OCI-LY1 (cell line): Measurements from ENCODE around the gene IL1RN.

Experiments
- EZH2 ChIP-seq: fragments of 200-600 bp; sonication (generic), shearing (Covaris generic); IDR thresholded peaks from 2 replicates; pipeline ENCODE4 v1.8.0; 2017; ENCODE audit warnings: borderline replicate concordance, mixed run types, mild to moderate bottlenecking, antibody characterized with exemption, low read length, moderate library complexity, mixed read lengths
- TF ChIP-seq, protein P1 (sequence below): fragments of 200-600 bp; sonication (generic), shearing (Covaris generic); IDR thresholded peaks from 2 replicates; pipeline ENCODE4 v1.5.1; 2017; ENCODE audit warnings: mild to moderate bottlenecking, antibody characterized with exemption, low read length, moderate library complexity, mixed read lengths

DNA sequence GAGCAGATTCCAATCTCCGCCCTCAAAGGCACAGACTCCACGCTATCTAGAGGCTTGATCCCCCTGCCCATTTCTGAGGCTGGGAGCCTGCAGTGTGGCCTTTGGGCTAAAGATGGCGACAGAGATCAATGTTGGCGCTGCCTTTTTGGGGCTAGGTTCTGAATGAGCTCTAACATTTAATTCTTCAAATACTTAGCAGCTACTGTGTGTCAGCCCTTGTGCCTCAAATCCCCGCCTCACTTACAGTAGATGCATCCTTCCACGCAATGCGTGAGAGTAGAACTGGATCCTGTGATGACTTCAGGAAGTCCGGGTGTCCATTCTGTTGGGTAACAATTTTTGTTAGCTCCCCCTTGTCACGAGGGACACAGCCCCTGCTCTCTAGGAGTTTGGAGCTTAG, 47.3 kb upstream of the IL1RN start:
- TF ChIP-seq, protein P1, sequence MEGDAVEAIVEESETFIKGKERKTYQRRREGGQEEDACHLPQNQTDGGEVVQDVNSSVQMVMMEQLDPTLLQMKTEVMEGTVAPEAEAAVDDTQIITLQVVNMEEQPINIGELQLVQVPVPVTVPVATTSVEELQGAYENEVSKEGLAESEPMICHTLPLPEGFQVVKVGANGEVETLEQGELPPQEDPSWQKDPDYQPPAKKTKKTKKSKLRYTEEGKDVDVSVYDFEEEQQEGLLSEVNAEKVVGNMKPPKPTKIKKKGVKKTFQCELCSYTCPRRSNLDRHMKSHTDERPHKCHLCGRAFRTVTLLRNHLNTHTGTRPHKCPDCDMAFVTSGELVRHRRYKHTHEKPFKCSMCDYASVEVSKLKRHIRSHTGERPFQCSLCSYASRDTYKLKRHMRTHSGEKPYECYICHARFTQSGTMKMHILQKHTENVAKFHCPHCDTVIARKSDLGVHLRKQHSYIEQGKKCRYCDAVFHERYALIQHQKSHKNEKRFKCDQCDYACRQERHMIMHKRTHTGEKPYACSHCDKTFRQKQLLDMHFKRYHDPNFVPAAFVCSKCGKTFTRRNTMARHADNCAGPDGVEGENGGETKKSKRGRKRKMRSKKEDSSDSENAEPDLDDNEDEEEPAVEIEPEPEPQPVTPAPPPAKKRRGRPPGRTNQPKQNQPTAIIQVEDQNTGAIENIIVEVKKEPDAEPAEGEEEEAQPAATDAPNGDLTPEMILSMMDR: peak; percentile 74
- TF ChIP-seq EZH2: no peak
